HG03457 (cell line): ENCODE data around the gene RND1.
"Not testable (repeated sequence)": the region's sequence is repeated elsewhere in the genome, so short reads cannot be mapped to it uniquely, and the experiment has no call there.

Source experiments
- ATAC-seq: cut with Tn5 transposase; IDR thresholded peaks from one replicate; pipeline ENCODE4 v1.9.1; 2021; ENCODE audit warnings: moderate number of reproducible peaks; ENCODE audit not compliant: unreplicated experiment

RND1 gene

GRCh38 chr12:48869191-48869590 is 3.5 kb upstream of the RND1 start:
- no peak for ATAC-seq

GRCh38 chr12:48868451-48868850 is 2.8 kb upstream of the RND1 start:
- ATAC-seq = no peak

GRCh38 chr12:48866052-48866711 is 512 bp upstream of the RND1 start:
- no peak for ATAC-seq

GRCh38 chr12:48863291-48863690 is 2.4 kb downstream of the RND1 start:
- no peak for ATAC-seq

- no peak for ATAC-seq
These were observed 2.9 kb downstream of the RND1 start for GRCh38 chr12:48862760-48863159.

- no peak for ATAC-seq
These were observed 4.6 kb downstream of the RND1 start for GRCh38 chr12:48861111-48861510.

GRCh38 chr12:48860236-48860635 is 5.4 kb downstream of the RND1 start:
- ATAC-seq = not testable (repeated sequence)

GRCh38 chr12:48859607-48860006 is 6.1 kb downstream of the RND1 start:
- no peak for ATAC-seq

- ATAC-seq = no peak
These were observed 7.6 kb downstream of the RND1 start for GRCh38 chr12:48858043-48858442.

- no peak for ATAC-seq
These were observed 8.2 kb downstream of the RND1 start for GRCh38 chr12:48857278-48857994.

- no peak for ATAC-seq
These were observed 9.3 kb downstream of the RND1 start for GRCh38 chr12:48856379-48856778.

- ATAC-seq = not testable (repeated sequence)
These were observed 10.7 kb downstream of the RND1 start for GRCh38 chr12:48854932-48855331.

- no peak for ATAC-seq
These were observed 11.2 kb downstream of the RND1 start for GRCh38 chr12:48854488-48854887.

GRCh38 chr12:48852734-48853688 is 12.7 kb downstream of the RND1 start:
- ATAC-seq = no peak

GRCh38 chr12:48851883-48852733 is 13.6 kb downstream of the RND1 start, which contains the start of gene DDX23:
DDX23 (minus strand) TSS chr12:48852163; CDS start chr12:48845782, 6,381 bp downstream.
- ATAC-seq = peak; percentile 82

- ATAC-seq = not testable (repeated sequence)
These were observed 23.6 kb downstream of the RND1 start for GRCh38 chr12:48842021-48842420.

- ATAC-seq = no peak
These were observed 27.6 kb downstream of the RND1 start for GRCh38 chr12:48838048-48838447.

GRCh38 chr12:48832321-48833060 is 33.2 kb downstream of the RND1 start:
- ATAC-seq = no peak

- no peak for ATAC-seq
These were observed 34.4 kb downstream of the RND1 start for GRCh38 chr12:48831257-48831656.
